AG09319 (cell line): ENCODE measurements around the gene RAB34.
A peak's percentile ranks its signal among the peaks of the same experiment; 100 is the strongest.

Source experiments
- DNase-seq: peaks from one replicate; pipeline ENCODE4 v3.0.0-alpha.2; 2010; ENCODE audit warnings: low read depth; ENCODE audit errors: extremely low read depth
- TF ChIP-seq, protein P1 (sequence below): IDR thresholded peaks from 2 replicates; pipeline ENCODE4 v1.5.1; 2011; ENCODE audit warnings: low read depth, mild to moderate bottlenecking, inconsistent platforms, low read length, moderate library complexity

Gene RAB34

DNA sequence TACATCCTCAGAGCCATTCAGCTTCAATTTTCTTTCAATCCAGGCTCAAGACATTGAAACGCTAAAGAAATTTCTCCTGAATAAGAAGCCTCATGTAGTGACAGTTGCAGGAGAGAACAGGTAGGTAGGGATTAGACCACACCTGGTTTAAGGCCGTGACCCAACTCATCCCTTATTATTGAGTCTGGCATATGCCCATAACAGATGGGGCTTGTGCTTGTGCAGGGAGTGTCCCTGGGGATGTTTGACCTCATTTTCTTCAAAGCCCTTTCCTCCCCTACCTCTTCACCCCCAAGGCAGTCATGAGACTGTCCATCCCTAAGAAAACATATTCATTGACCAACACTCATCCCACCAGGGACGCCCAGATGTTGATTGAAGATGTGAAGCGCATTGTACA is 31.4 kb downstream of the RAB34 start:
- DNase-seq: no peak
- TF ChIP-seq, protein P1, sequence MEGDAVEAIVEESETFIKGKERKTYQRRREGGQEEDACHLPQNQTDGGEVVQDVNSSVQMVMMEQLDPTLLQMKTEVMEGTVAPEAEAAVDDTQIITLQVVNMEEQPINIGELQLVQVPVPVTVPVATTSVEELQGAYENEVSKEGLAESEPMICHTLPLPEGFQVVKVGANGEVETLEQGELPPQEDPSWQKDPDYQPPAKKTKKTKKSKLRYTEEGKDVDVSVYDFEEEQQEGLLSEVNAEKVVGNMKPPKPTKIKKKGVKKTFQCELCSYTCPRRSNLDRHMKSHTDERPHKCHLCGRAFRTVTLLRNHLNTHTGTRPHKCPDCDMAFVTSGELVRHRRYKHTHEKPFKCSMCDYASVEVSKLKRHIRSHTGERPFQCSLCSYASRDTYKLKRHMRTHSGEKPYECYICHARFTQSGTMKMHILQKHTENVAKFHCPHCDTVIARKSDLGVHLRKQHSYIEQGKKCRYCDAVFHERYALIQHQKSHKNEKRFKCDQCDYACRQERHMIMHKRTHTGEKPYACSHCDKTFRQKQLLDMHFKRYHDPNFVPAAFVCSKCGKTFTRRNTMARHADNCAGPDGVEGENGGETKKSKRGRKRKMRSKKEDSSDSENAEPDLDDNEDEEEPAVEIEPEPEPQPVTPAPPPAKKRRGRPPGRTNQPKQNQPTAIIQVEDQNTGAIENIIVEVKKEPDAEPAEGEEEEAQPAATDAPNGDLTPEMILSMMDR: no peak

DNA sequence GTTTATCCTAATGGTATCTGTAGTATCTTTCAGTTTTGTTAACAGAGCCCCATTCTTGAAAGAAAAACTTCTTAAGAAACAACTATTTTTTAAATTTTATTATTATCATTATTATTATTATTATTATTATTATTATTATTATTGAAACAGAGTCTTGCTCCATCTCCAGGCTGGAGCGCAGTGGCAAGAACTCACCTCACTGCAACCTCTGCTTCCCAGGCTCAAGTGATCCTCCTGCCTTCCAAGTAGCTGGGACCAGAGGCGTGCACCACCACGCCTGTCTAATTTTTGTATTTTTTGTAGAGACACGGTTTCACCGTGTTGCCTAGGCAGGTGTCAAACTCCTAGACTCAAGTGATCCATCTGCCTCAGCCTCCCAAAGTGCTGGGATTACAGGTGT is 32.3 kb downstream of the RAB34 start:
- DNase-seq: no peak
- TF ChIP-seq, protein P1: no peak

DNA sequence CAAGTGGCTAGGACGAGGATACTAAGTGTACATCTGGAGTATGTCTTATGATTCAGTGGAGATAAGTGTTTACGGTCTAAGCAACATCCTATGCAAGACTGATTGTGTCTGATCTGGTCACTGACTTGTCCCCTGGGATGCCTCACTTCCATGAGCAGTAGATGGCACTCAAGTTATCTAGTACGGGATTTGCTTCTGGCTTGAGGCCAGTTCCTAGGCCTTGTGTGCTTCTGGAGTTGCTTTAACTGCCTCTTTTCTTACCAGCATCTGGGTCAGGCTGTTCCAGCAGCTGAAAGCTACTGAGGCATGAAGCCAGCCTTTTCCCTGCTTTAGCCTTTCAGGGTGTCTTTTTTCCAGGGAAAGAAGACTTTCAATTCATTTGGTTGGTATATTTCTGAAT is 32.7 kb downstream of the RAB34 start:
- TF ChIP-seq, protein P1: no peak
- DNase-seq: peak; percentile 22

DNA sequence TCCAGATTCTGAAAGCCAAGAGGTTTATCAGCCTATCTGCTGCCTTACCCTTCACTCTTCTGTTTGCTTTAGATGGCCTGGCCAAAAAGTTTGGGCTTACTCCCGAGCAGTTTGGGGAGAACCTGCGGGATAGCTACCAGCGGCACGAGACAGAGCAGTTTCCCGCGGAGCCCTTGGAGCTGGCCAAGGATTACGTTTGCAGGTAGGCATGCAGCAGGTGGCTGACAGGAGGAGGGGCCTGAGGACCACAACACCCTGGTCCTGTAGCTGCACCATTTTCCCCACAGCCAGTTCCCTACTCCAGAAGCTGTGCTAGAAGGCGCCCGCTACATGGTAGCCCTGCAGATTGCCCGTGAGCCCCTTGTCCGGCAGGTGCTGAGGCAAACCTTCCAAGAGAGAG is 35.0 kb downstream of the RAB34 start:
- DNase-seq: no peak
- TF ChIP-seq, protein P1: no peak

DNA sequence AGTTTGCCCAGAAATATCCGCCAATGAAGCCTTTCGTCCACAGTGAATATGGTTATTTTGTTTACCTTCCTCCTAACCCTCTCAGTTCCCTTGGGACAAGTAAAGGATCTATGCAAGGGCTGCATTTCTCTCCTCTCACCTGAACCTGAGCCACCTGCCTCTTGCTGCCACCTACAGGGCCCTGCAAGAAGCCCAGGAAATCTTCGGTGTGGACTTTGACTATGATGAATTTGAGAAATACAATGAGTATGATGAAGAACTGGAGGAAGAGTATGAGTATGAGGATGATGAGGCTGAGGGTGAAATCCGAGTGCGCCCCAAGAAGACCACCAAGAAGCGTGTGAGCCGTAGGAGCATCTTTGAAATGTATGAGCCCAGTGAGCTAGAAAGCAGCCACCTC is 41.7 kb downstream of the RAB34 start:
- DNase-seq: no peak

DNA sequence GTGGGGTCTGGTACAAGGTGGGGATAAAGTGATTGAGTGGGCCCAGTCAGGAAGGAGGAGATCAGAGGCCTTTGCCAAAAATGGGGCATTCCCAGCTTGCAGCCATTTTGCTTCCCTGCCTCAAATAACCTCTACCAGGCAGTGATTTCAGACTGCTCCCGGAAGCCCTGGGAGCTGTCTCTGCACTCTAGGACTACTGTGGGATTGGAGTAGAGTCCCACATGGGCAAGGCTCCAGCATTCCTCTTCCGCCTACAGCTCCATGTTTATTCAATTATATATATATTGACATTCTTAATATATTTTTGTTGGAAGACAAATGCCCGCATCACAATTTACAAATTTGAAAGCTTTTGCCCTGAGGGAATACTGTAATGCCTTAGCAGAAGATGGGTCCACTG is 42.2 kb downstream of the RAB34 start:
- DNase-seq: no peak
- TF ChIP-seq, protein P1: no peak

More for the DNA sequence above, 41.7 kb downstream of the RAB34 start:
- TF ChIP-seq, protein P1: no peak; the same call in 1 of the 2 replicates

DNA sequence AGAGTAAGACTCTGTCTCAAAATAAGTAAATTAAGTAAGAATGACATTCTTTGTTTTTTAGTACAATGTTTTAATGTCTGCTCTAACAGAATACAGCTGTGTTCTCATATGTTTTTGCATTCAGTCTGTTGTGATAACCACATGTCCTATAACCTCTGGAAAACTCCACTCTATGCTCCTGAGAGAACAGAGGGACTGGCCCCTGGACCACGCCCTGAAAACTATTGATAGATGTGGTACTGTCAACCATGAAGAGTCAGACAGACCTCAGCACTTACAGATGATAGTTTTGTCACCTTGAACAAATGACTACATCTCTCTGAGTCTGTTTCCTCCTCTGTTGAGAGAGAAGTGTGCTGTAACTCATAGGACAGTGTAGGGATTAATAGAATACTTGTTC is 47.8 kb downstream of the RAB34 start:
- DNase-seq: no peak

More for the DNA sequence above, 47.8 kb downstream of the RAB34 start:
- TF ChIP-seq, protein P1: no peak
